Measurements from ENCODE around the gene SFMBT2.

GRCh38 chr10:7255517-7255916 is 155.3 kb downstream of the SFMBT2 start:
- TF ChIP-seq CTCF (IDR thresholded peaks at IDR 0.05 in 2 of 3, conservative IDR thresholded peaks at IDR 0.05 in 1 of 3; ENCODE audit: borderline replicate concordance in 1 of 3, insufficient read depth in 1 of 3, low read depth in 2 of 3, low read length in 2 of 3) (no peak), REST (IDR thresholded peaks at IDR 0.05; ENCODE audit: low read depth) (no peak), POLR2A (IDR thresholded peaks at IDR 0.05; ENCODE audit: borderline replicate concordance, extremely low read depth, insufficient read depth, insufficient read length) (no peak), MAX (IDR thresholded peaks at IDR 0.05) (no peak), SIN3A (IDR thresholded peaks at IDR 0.05; ENCODE audit: low read depth) (no peak), CBX3 (IDR thresholded peaks at IDR 0.05; ENCODE audit: low read depth) (no peak), POLR2AphosphoS5 (IDR thresholded peaks at IDR 0.05; ENCODE audit: low read depth, low read length) (no peak), EZH2phosphoT487 (IDR thresholded peaks at IDR 0.05; ENCODE audit: borderline replicate concordance) (no peak), CEBPB (IDR thresholded peaks at IDR 0.05; ENCODE audit: low read depth) (no peak), ATF3 (IDR thresholded peaks at IDR 0.05) (no peak)

Measured in HCT116 (cell line).